Amygdala (tissue), 56 donors: ENCODE data around the gene SPRY4.
"Not testable (repeated sequence)": the region's sequence is repeated elsewhere in the genome, so short reads cannot be mapped to it uniquely, and the experiment has no call there.

Experiments used
- DNase-seq, 56 donors: peaks; one replicate each; lab custom pipeline; 2025; lab: John Stamatoyannopoulos, UW

The SPRY4 gene

DNA sequence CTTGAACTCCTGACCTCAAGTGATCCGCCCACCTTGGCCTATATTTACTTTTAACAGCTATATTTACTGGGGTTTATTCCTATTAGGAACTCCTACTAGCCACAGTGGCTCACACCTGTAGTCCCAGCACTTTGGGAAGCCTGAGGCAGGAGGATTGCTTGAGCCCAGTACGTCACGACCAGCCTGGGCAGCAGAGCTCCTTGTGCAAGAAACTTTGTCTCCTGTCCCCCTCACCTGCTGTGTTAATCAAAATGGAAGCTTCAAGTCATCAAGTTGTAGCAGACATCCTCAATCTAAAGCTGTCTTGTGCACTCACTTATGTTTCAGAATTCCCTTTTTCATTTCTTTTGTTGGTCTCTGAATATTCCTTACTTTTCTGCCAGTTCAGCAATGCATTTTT, 15.0 kb upstream of the SPRY4 start:
- DNase-seq: no peak

DNA sequence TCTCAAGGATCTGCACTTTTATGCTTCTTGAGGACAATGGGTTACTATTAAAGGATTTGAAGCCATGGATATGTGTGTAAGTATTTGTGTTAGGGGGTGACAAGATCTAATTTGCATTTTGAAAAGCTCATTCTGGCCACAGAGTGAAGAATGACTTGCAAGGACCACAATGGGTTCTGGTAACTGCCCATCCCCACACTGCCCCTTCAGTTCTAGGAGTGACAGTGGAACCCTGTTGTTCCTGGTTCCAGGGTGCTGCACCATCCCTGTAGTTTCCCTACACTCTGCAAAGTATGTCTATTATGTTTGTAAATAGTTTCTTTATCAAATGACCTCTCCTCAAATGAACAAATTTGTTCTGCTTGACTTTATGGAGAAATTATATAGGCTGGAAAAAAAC, 9.7 kb upstream of the SPRY4 start:
- DNase-seq: no peak

DNA sequence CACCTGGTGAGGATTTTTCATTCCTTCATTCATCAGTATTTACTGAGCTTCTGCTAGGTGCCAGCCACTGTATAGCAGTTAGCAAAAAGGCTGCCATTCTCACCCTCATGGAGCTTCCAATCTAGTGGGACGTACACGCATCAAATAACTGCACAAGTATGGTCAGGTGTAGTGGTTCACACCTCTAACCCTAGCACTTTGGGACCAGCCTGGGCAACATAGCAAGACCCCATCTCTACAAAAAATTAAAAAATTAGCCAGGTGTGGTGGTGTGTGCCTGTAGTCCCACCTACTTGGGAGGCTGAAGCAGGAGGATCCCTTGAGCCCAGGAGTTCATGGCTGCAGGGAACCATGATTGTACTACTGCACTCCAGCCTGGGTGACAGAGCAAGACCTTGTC, 8.9 kb upstream of the SPRY4 start:
- DNase-seq: not testable (repeated sequence)

DNA sequence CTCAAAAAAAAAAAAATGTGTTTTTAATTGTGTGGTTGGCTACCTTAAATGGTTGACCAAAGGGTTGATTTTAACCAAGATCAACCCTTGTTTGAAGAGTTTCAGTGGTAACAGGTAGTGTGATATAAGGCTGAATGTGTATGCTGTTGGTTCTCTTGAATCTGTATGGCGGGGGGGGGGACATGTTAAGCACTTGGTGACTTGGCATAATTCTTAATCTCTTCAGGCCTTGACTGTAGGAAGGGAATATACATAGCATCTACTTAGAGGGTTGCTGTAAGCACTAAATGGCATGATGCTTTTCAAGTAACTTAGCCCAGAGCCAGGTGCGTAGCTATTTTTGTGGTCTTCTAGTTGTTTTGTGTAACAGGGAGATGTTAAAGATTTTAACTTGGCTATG, 5.6 kb upstream of the SPRY4 start:
- no peak for DNase-seq

DNA sequence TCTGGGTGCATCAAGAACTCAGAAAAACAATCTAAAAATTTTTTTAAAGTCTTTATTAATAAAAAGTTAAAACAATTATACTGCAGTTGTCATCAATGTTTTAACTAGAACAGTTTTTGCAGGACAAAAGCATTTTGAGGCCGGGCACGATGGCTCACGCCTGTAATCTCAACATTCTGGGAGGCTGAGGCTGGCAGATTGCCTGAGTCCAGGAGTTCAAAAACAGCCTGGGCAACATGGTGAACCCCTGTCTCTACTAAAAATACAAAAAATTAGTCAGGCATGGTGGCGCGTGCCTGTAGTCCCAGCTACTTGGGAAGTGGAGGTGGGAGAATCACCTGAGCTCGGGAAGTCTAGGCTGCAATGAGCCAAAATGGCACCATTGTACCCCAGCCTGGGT, 5.2 kb upstream of the SPRY4 start:
- no peak for DNase-seq

DNA sequence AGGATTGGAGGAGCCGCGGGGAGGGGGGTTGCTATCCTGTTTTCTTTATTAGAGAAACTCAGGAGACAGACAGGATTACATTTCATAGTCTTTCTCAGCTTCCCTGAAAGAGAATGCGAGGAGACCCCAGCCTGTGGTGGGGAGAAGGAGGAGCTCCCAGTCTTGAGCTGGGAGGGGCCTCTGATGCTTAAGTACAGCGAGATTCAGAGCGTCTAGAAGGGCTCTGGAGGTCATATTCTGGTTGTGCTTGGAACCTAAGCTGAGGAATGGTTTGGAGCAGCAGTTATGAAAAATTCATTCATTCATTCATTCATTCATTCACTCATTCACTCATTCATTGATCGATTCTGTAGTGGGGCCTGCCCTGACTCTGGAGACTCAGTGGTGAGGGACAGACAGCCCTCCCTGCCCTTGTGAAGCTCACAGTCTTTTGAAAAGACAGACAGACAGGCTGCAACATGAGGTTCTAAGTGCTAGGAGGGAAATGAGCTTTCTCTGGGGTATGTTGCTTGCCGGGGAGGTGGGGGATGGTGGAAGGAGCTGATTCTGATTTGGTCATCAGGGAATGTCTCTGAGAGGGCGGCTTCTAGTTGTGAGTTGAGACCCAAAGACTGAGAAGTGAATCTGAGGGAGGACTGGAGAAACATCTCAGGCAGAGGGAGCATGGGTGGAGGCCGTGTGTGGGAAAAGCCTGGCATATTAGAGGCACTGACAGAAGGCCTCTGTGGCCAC, 2.5 kb upstream of the SPRY4 start:
- DNase-seq: no peak

DNA sequence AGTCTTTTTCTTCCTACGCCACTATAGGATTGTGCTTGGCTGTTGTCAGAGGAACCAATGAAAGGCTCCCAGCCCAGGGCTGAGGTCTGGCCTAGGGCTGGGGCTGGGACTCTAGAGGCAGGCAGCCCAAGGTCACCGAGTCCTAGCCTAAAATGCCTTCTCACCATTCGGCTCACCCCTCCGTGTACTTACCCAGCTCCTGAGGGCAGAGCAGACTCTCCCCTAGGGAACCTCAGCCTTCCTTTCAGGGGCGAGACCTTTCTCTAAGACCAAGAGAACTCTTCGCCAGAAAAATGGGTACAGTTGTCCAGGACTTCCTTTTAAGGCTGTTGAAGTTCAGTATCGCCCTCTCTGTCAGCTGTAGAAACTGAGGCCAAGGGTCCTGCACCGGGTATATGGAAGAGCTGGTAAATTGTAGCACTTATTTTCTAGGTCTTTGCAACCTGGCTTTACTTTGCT, 1.7 kb upstream of the SPRY4 start:
- no peak for DNase-seq

DNA sequence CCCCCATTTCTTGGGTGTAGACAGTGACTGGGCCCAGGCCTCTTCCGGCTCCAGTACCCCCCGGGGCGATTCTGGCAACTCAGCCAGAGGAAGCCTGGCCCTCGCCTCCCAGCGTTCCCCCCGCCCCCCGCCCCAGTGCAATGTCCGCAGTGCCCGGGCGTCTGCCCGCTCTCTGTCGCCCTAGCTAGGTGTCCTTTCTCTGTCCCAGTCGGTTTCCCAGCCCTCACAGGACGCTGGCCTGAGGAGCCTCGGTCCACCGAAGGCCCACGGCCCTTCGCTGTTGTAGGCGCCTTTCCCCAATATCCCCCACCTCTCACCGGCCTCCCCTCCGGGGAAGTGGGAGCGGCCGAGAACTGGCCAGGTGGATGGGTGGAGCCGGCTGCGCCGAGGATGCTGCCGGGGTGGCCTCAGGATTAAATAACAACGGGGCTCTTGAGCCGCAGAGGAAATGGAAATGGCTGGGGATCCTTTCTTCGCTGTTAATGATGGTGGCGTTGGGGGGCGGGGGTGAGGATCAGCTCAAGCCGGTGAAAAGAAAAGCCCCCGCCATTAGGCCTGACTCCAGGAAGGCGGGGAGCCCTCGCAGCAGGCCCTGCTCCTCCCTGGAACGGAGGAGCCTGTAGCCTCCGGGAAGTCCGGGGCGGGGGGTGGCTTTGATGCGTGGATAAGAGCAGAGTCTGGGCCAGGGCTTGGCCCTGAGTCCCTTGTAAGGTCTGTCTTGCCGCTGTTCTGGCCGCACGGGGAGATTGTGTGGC, 1.1 kb upstream of the SPRY4 start:
- DNase-seq: peak in 14 of 56 donors; percentile 7 to 58 (median 36)

DNA sequence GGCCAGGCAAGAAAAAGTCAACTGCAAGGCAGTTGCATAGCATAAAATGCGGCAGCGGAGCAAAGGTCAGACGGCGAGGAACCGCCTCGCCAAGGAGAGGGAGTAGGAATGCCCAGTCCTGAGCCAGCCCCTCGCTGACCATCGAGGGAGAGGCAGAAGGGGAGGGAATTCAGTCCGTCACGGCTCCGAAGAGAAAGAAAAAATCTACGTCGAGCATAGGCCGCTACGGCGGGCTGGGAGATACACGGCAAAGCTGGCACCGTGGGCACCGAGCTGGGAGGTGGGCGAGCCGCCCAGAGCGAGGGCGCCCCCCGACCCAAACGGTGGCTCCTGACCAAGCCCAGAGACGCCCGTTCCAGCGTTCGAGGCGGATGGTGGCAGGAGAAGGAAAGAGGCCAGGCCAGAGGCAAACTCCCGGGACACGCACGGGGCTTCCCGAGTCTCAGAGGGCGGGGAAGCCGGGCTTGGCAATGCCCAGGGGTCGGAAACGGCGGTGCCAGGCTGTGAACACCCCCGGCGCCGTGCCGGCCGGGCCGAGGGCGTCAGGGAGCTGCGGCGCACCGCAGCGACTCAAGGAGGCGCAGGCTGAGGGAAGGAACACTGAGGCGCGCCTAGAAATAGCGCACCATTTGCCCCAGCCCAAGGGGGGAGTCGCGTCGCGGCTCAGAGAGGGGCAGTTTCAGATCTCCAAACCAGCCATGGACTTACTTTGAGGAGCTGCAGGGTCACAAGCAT, 518 bp downstream of the SPRY4 start:
- peak in 8 of 56 donors; percentile 30 to 56 (median 46) for DNase-seq

DNA sequence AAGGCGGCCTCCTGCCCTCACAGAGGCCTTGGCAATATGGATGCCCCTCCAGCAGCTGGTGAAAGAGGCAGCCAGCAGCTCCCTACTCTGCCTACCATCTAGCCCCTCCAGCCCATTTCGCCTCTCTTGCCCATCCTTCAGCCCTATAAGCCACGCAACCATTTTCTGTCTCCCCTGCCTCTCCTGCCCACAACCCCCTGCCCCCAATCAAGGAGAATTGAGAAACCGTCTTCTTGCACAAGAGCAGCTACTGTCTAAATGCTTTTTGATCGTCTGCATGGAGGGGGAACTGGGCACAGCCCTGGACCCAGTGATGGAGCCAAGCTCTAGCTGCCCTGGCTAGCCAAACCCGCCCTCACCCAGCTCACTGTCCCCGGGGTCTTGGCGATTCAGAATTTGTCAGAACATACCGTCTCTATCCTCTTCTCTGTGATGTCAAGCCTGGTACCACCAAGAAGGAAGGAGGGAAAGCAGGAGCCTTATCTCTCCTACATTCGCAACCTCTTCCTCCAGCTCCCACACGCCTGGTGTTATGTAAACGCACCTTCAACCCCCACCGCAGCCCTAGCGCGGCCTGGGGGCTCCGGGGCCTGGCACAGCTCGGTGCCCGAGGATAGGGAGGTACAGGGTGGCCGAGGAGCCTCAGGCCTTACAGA, 1.2 kb downstream of the SPRY4 start:
- DNase-seq: peak in 1 of 56 donors; percentile 9

DNA sequence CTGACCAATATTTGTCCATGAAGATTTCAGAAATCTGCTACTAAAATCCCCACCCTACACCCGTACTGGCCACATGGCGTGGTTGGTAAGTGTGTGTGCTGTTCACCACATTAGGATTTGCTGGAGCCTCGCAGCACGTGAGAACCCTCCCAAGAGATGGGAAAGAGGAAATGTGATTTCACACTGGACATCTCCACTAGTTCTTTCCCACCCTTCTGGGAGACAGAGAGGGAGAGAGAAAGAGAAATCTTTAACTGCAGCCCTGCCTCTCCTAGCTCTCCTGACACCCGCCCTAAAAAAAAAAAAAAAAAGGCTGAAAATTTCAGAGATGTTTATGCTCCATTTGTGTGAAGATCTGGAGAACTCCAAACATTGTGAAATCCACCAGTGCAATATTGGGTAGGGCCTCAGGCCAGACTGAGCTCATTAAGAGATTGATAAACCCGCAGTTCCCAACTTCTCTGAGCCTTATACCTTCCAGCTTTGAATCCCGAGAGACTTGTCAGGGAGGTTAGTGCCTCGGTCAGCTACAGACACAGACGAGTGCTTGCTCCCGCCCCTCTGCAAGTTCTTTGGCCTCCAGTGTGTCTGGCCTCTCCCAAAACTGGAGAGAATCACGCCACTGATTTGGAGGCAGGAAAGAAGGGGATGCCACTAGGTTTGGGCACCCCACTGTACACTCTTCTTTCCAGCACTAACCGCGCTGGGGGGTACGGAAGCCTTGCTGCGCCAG, 1.9 kb downstream of the SPRY4 start:
- no peak for DNase-seq

DNA sequence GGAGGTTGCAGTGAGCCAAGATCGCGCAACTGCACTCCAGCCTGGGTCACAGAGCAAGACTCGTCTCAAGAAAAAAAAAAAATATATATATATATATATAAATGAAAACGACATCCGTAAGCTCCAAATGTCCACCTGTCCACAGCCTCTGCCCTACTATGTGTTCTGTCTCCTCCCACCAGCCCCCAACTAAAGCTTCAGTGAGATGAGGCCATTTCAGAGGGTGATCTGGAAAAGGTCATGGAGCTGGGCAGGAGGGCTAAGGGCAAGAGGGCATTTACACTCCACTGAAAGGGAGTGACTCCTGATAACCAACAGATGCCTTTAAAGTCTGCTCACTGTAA, 2.4 kb downstream of the SPRY4 start:
- DNase-seq: no peak

DNA sequence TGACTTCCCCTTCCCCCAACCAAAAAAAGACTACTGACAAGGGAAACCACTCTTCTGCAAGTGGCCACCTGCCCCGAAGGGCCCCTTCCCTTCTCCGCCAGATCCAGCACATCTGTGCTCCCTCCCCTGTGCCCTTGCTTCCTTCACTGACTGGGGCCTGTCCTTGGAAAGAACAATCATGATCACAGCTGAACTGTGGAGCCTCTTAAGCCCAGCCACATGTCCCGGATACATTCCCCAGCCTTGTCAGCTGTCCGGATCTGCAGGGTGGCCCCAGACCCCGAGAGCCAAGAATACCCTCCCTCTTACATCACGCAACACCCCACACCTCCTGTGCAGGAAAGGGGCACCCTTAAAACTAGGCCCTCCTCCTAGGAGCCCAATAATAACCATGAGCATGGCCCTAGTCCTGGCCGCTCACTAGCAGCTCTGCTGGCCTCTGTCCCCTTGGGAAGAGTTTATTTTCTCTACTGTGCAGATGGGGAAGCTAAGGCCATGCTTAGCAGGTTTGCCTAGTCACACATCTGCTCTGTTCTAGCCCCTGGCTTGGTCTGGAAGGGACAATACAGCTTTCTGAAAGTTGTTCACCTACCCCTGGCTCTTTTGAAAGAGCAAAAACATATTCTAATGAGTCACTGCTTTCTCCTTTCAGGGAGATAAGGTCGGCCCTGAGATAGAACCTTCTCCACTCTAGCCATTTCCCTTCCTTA, 3.8 kb downstream of the SPRY4 start:
- DNase-seq: no peak

DNA sequence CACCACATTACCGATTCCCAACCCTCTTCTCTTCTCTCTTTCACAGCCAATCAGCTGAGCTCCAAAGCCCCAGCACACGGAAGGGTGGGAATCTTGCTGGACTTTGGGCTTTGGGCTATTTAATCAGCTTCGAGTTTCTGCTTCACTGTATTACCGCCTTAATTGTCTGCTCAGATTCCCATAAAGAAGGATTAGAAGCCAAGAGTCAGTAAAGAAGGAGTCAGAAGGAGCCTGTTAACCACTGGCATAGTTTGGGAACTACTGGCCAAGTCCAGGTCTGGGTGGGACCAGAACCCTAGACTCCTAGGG, 4.4 kb downstream of the SPRY4 start:
- no peak for DNase-seq

DNA sequence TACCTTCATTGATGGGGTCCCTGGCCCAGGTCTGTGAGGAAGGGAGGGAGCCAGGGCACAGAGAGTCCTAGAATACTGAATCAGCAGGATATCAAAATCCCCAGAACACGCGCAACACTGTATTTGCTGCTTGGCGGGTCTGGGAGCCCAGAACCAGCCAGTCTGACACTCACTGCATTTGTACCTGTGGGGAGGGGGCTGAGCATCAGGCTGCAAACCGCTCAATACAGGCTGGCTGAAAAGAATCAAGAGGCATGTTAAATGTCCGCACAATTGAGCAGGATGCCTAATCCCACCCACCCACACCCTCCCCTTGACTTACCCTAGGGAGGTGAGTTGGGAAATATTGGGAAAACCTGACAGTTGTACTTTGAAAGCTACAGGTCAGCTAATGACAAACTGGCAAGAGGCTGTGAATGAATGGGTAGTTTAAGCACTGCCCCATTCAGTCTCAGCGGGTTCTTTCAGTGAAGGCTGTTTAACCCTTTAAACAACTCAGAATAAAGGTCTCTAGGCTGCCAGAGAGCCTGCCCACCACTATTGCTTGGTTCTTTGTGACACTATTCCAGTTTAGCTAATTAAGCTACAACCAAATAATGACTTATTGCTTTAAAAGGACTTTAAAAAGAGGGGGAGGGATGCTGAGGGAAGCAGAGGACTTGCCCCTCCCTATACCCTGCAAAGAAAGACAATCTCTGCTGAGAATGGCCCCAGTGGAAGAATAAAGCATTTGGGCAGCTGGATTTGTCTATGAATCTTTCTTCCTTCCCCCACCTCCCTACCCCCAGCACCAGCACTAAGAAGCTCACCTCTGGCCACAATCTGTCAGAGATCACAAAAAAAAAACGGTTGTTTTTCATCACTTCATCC, 5.0 kb downstream of the SPRY4 start:
- no peak for DNase-seq

DNA sequence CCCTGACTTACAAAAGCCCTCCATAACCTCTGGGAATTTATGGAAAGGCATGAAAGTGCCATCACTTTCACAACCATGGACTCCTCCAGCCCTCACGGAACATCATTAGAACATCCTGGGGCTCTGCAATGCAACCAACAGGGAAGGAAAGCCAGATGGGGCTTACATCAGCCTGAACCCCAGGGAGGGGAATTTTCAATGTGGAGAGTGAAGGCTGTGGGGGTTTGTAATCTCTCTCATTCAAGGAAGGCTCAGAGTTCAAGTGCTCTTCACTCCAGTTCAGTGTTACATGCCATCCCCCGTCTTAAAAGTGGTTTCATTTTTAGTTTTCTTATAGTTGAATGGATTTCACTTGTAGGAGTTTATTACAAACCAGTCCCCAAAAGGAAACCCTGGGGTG, 5.7 kb downstream of the SPRY4 start:
- no peak for DNase-seq

DNA sequence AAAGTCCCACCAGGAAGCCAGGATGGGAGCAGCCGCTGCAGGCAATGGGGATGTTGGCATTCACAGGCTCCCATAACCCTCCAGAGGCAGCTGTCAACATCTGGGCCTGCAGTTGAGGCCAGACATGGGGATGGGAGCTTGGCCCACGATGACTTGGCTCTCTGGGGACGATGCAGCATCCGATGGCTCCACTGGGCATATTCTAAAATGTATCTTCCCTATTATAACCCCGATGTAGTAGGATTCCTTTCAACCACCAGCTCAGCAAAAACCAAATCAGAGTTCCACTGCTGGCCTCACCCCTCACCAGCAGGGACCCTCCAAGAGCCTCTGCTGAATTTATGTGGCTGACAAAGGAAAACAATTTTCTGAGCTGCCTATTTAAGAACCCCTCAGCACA, 7.1 kb downstream of the SPRY4 start:
- no peak for DNase-seq

DNA sequence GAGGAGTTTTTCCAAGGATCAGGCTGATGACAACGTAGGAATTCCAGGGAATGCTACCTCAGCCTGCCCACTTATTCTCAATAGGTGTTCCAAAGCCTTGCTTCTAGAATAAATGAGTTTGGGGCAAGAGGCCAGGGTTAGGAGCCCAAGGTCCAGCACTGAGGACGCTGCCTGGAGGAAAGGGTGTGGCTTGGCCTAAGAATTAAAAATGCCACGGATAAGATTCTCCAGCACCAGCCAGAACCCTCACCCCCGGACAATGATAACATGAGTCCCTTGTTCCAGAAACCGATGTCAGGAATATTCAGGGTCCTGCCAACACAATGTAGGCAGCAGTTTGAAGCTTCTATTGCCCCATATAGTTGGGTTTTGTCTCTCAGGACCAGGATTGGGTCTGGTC, 7.6 kb downstream of the SPRY4 start:
- DNase-seq: no peak

DNA sequence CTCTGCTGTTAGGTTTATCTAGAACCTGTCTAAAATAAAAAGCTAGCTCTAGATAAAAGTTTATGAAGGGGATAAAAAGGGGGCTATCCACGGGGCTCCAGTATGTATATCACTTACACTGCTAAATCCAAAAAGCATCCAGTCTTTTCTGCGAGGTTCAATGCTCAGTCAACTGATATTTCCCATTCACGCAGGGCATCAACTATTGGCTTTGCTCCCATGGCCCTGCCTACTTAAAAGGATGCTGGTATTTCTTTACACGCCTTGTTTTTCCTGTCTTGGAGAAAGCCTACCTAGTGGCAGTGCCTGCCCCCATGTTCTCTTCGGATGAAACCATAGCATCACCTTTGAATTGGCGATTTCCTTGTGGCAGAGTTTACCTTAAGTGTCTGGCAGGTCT, 8.1 kb downstream of the SPRY4 start:
- DNase-seq: no peak
